A549 (cell line): Measurements from ENCODE around the gene SDHAF1. TPM values are rescaled to one million over a fixed set of nuclear protein-coding genes. Genes with fewer than 3 reads are reported as not detected.
A peak's percentile ranks its signal among the peaks of the same experiment; 100 is the strongest.

Experiments
- ATAC-seq, 2 experiments: fragments of 200-7000 bp in 1 of 2; fragments of >200 bp in 1 of 2; cut with Nextera tagmentation in 1 of 2; cut with Tn5 transposase in 1 of 2; 3 replicates each; pipeline versions ENCODE4 v1.8.0 to v1.9.1; 2018 to 2020; ENCODE audit warnings: mild to moderate bottlenecking in 1 of 2, moderate library complexity in 1 of 2
- CTCF ChIA-PET: fragments of 300-600 bp; sonication (Branson Sonifier 250); formaldehyde crosslinking; extraction: SDS; loops from one replicate; lab custom pipeline; 2021; ENCODE audit warnings: antibody characterized with exemption, inconsistent platforms; lab: Yijun Ruan, JAX
- POLR2A ChIA-PET: fragments of 350-600 bp; formaldehyde crosslinking; extraction: SDS; loops from one replicate; lab custom pipeline; 2021; ENCODE audit warnings: antibody characterized with exemption, inconsistent platforms; lab: Yijun Ruan, JAX
- DNase-seq, 2 experiments: peaks; one replicate each; pipeline versions ENCODE4 v3.0.0 to v3.0.0-alpha.2; 2011 to 2016; ENCODE audit warnings: low read depth in 1 of 2, low spot score in 1 of 2
- FAIRE-seq: peaks from 2 replicates; lab custom pipeline; 2011; peaks lifted over from hg19 to GRCh38; lab: Jason Lieb, UNC
- H3K27ac ChIP-seq, 2 experiments: fragments of >200 bp; sonication (Bioruptor Twin); formaldehyde crosslinking; 3 replicates each; pipeline ENCODE4 v1.5.1; 2016 to 2017
- H3K4me1 ChIP-seq: fragments of >200 bp; sonication (Bioruptor Twin); formaldehyde crosslinking; 3 replicates; pipeline ENCODE4 v1.6.1; 2016
- H3K4me2 ChIP-seq: fragments of >200 bp; sonication (Bioruptor Twin); formaldehyde crosslinking; 3 replicates; pipeline ENCODE4 v1.6.1; 2016
- H3K4me3 ChIP-seq: fragments of >200 bp; sonication (Bioruptor Twin); formaldehyde crosslinking; 3 replicates; pipeline ENCODE4 v1.5.1; 2016
- H3K9me3 ChIP-seq: fragments of >200 bp; sonication (Bioruptor Twin); formaldehyde crosslinking; 3 replicates; pipeline ENCODE4 v1.6.1; 2016
- BHLHE40 ChIP-seq: IDR thresholded peaks from 2 replicates; pipeline ENCODE4 v1.6.1; 2012; ENCODE audit warnings: low read depth, low read length, inconsistent platforms
- CHD4 ChIP-seq: fragments of 200-600 bp; sonication (generic); IDR thresholded peaks from 2 replicates; pipeline ENCODE4 v1.6.1; 2016; ENCODE audit warnings: antibody characterized with exemption, mild to moderate bottlenecking, borderline replicate concordance
- FOSB ChIP-seq: fragments of 250-450 bp; sonication (Bioruptor Pico); IDR thresholded peaks from 2 replicates; pipeline ENCODE4 v1.5.0; 2020; ENCODE audit warnings: mild to moderate bottlenecking, moderate library complexity
- HEYL ChIP-seq: fragments of 250-450 bp; sonication (Bioruptor Pico); IDR thresholded peaks from 2 replicates; pipeline ENCODE4 v1.8.0; 2021; ENCODE audit warnings: mild to moderate bottlenecking, moderate library complexity
- RAD21 ChIP-seq, 2 experiments: fragments of >200 bp in 1 of 2; sonication (Bioruptor Twin) in 1 of 2; formaldehyde crosslinking in 1 of 2; IDR thresholded peaks in 1 of 2; conservative IDR thresholded peaks in 1 of 2; 2 replicates in 1 of 2; 3 replicates in 1 of 2; pipeline ENCODE4 v1.6.1; 2012 to 2018; ENCODE audit warnings: inconsistent platforms in 1 of 2
- ZC3H11A ChIP-seq: fragments of 450-650 bp; IDR thresholded peaks from 2 replicates; pipeline ENCODE4 v1.6.1; 2014; ENCODE audit warnings: antibody characterized with exemption, mild to moderate bottlenecking
- ZNF302 ChIP-seq: fragments of 250-450 bp; sonication (Bioruptor Pico); IDR thresholded peaks from 2 replicates; pipeline ENCODE4 v1.9.0; 2021; ENCODE audit warnings: inconsistent platforms, mild to moderate bottlenecking, moderate library complexity
- WGBS: methylation state at CpG from one replicate; pipeline ENCODE4 v1.1.6; 2017; ENCODE audit errors: missing lambda C conversion rate; 5-methylcytosine and 5-hydroxymethylcytosine counted together
- polyA plus RNA-seq, 4 experiments: library from polyadenylated mRNA; depleted of rRNA in 3 of 4; stranded (reverse); fragments of >200 nt; fragmentation: RNase III in 1 of 4; extraction: RNeasy Plus Mini Kit Qiagen cat#74134 plus additional on column Dnase treatment in 1 of 4; gene quantifications; 2 replicates in 3 of 4; 3 replicates in 1 of 4; pipeline ENCODE4 v1.2.3, GENCODE V29; 2011 to 2017
- TF ChIP-seq, protein P1 (sequence below): fragments of >200 bp; sonication (Bioruptor Twin); formaldehyde crosslinking; IDR thresholded peaks from 3 replicates; pipeline ENCODE4 v1.5.1; 2016
- TF ChIP-seq, protein P2 (sequence below): IDR thresholded peaks from 2 replicates; pipeline ENCODE4 v1.6.1; 2012
- TF ChIP-seq, protein P3 (sequence below): IDR thresholded peaks from 2 replicates; pipeline ENCODE4 v1.6.1; 2012; ENCODE audit warnings: low read depth, borderline replicate concordance
- TF ChIP-seq, protein P4 (sequence below): IDR thresholded peaks from 2 replicates; pipeline ENCODE4 v1.6.1; 2012
- TF ChIP-seq, protein P5 (sequence below): fragments of 250-450 bp; sonication (Bioruptor Pico); IDR thresholded peaks from 2 replicates; pipeline ENCODE4 v1.5.0; 2020; ENCODE audit warnings: low read depth, mild to moderate bottlenecking, moderate library complexity
- TF ChIP-seq, protein P6 (sequence below): fragments of 150-350 bp; IDR thresholded peaks from 2 replicates; pipeline ENCODE4 v1.6.1; 2014; ENCODE audit warnings: low read depth, mild to moderate bottlenecking, low read length

Gene SDHAF1
- polyA plus RNA-seq, 2 of the 4 experiments (the other 2 are of a cell fraction), result 25.3 to 27.1 TPM

DNA sequence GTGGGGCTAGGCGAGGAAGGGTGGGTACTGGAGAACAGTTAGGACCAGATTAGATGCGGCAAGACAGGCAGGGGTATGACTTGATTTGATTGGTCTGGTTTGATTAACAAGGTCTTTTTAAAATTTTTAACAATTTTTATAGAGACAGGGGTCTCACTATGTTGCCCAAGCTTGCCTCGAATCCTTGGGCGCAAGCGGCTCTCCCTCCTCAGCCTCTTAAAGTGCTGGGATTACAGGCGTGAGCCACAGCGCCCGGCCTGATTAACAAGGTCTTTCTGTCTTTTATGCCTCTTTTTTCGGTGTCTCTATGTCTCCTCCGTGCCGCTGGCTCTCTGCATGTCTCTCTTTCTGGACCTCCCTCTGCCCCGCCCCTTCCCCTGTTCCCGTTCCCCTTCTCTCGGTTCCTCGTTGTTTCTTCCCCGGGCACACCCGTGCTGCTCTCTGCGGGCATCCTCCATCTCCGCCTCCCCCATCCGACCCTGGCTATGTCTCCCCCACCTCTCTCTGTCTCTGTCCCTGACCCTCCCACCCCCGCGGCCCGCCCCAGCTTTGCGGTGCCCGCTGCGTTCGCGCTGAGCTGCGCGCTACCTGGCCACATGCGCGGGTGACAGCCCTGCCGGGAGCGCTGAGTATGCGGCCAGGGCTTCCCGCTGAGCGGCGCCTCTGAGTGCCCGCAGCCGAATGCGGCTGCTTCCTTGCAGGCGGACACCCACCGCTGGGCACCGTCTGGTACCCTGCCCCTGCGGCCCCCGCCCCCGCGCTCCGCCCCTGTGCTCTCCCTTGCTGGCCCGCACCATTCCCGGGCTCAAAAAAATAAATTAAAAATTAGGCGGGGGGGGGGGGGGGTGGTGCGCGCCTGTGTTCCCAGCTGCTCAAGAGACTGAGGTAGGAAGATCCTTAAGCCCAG is 8.1 kb upstream of the SDHAF1 start:
- CTCF ChIA-PET, result interaction anchor here (1.0 to 2.0 kb wide), 7 partner anchors 9 to 186 kb away, joined by 3 to 6 read pairs (median 4); partner anchors contain the start of gene SDHAF1
- peak; percentile 73 to 89 for ATAC-seq
- DNase-seq, result peak; percentile 59 to 81
- Histone ChIP-seq H3K4me3 (peak overlapping the region; percentile 45), H3K4me2 (peak overlapping the region; percentile 89), H3K4me1 (no peaks in the 10 kb centered on the region), H3K9me3 (peaks cover 9% of the 10 kb centered on the region; the same call in 2 of the 3 replicates), H3K27ac (peak overlapping the region; percentile 14 to 70; a peak in 4 of 6 replicates)
- no peak for FAIRE-seq
- POLR2A ChIA-PET, result no interaction called here
- WGBS, result 14% methylated on average over 44 of the region's 54 CpGs
- TF ChIP-seq RAD21 (conservative IDR thresholded peaks at IDR 0.05 in 1 of 2, IDR thresholded peaks at IDR 0.05 in 1 of 2), result peak in 1 of 2 experiments; percentile 22; a peak in 1 of 5 replicates
- TF ChIP-seq, protein P1, sequence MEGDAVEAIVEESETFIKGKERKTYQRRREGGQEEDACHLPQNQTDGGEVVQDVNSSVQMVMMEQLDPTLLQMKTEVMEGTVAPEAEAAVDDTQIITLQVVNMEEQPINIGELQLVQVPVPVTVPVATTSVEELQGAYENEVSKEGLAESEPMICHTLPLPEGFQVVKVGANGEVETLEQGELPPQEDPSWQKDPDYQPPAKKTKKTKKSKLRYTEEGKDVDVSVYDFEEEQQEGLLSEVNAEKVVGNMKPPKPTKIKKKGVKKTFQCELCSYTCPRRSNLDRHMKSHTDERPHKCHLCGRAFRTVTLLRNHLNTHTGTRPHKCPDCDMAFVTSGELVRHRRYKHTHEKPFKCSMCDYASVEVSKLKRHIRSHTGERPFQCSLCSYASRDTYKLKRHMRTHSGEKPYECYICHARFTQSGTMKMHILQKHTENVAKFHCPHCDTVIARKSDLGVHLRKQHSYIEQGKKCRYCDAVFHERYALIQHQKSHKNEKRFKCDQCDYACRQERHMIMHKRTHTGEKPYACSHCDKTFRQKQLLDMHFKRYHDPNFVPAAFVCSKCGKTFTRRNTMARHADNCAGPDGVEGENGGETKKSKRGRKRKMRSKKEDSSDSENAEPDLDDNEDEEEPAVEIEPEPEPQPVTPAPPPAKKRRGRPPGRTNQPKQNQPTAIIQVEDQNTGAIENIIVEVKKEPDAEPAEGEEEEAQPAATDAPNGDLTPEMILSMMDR, result peak; percentile 18; the same call in 1 of the 3 replicates
- TF ChIP-seq ZNF302 (CRISPR knock-in tag), result no peak
- TF ChIP-seq BHLHE40, result no peak
- no peak for TF ChIP-seq FOSB
- TF ChIP-seq, protein P2, sequence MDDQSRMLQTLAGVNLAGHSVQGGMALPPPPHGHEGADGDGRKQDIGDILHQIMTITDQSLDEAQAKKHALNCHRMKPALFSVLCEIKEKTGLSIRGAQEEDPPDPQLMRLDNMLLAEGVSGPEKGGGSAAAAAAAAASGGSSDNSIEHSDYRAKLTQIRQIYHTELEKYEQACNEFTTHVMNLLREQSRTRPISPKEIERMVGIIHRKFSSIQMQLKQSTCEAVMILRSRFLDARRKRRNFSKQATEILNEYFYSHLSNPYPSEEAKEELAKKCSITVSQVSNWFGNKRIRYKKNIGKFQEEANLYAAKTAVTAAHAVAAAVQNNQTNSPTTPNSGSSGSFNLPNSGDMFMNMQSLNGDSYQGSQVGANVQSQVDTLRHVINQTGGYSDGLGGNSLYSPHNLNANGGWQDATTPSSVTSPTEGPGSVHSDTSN, result no peak
- TF ChIP-seq, protein P3, sequence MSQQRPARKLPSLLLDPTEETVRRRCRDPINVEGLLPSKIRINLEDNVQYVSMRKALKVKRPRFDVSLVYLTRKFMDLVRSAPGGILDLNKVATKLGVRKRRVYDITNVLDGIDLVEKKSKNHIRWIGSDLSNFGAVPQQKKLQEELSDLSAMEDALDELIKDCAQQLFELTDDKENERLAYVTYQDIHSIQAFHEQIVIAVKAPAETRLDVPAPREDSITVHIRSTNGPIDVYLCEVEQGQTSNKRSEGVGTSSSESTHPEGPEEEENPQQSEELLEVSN, result no peak
- TF ChIP-seq HEYL (CRISPR knock-in tag), result no peak
- TF ChIP-seq, protein P4, sequence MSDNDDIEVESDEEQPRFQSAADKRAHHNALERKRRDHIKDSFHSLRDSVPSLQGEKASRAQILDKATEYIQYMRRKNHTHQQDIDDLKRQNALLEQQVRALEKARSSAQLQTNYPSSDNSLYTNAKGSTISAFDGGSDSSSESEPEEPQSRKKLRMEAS, result peak; percentile 76; the same call in 1 of the 2 replicates

DNA sequence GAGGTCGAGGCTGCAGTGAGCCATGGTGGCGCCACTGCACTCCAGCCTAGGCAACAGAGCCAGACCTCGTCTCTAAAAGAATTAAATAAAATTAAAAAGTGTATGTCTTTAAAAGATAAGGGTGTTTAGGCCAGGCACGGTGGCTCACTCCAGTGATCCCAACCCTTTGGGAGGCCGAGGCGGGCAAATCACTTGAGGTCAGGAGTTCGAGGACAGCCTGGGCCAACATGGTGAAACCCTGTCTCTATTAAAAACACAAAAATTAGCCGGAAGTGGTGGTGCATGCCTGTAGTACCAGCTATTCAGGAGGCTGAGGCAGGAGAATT is 7.5 kb upstream of the SDHAF1 start:
- DNase-seq, result no peak
- ChIA-PET POLR2A (no interaction called here), CTCF (interaction anchor here (0.7 to 2.0 kb wide), 9 partner anchors 8 to 186 kb away, joined by 3 to 6 read pairs (median 4); partner anchors contain the start of gene SDHAF1)
- Histone ChIP-seq H3K4me1 (no peaks in the 10 kb centered on the region), H3K9me3 (peaks cover 9% of the 10 kb centered on the region; the same call in 2 of the 3 replicates), H3K27ac (peak overlapping the region in 1 of 2 experiments; percentile 70; a peak in 3 of 6 replicates), H3K4me3 (peak overlapping the region; percentile 45), H3K4me2 (peak overlapping the region; percentile 89)
- 17% methylated on average over 8 of the region's 8 CpGs for WGBS
- FAIRE-seq, result no peak
- peak in 1 of 2 experiments; percentile 16; a peak in 3 of 5 replicates for TF ChIP-seq RAD21 (conservative IDR thresholded peaks at IDR 0.05 in 1 of 2, IDR thresholded peaks at IDR 0.05 in 1 of 2)
- TF ChIP-seq, protein P5, sequence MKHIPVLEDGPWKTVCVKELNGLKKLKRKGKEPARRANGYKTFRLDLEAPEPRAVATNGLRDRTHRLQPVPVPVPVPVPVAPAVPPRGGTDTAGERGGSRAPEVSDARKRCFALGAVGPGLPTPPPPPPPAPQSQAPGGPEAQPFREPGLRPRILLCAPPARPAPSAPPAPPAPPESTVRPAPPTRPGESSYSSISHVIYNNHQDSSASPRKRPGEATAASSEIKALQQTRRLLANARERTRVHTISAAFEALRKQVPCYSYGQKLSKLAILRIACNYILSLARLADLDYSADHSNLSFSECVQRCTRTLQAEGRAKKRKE (CRISPR knock-in tag), result no peak
- ATAC-seq, result no peak

DNA sequence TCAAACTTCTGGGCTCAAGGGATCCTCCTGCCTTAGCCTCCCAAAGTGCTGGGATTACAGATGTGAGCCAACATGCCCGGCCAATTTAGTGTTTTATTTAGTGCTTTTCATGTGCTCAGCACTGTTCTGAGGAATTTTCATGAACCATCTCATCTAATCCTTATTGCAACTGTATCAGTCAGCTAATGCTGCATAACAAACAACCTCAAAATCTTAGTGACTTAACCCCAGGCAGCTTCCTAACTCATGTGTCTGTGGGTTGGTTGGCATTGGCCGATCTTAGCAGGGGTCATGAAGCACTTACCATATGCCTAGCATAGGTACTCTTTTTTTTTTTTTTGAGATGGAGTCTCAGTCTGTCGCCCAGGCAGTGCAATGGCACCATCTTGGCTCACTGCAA is 6.2 kb upstream of the SDHAF1 start:
- POLR2A ChIA-PET, result interaction anchor here (0.6 kb wide), 1 partner anchor 70 kb away, joined by 3 read pairs; no protein-coding TSS in a partner anchor
- DNase-seq (no peak), FAIRE-seq (no peak), ATAC-seq (no peak)
- CTCF ChIA-PET, result interaction anchor here (0.6 to 1.2 kb wide), 4 partner anchors 27 to 335 kb away, joined by 3 to 4 read pairs (median 3); partner anchors contain the start of gene THAP8
- 46% methylated on average over 3 of the region's 3 CpGs for WGBS
- Histone ChIP-seq H3K9me3 (peaks cover 9% of the 10 kb centered on the region; the same call in 2 of the 3 replicates), H3K4me3 (no peak overlapping the region), H3K27ac (no peak overlapping the region), H3K4me2 (no peak overlapping the region), H3K4me1 (no peaks in the 10 kb centered on the region)
- TF ChIP-seq ZC3H11A (no peak), CHD4 (0 out of 2 replicates have a peak, but pooled peaks have one; percentile 24)
- TF ChIP-seq, protein P1, result no peak
- TF ChIP-seq, protein P6, sequence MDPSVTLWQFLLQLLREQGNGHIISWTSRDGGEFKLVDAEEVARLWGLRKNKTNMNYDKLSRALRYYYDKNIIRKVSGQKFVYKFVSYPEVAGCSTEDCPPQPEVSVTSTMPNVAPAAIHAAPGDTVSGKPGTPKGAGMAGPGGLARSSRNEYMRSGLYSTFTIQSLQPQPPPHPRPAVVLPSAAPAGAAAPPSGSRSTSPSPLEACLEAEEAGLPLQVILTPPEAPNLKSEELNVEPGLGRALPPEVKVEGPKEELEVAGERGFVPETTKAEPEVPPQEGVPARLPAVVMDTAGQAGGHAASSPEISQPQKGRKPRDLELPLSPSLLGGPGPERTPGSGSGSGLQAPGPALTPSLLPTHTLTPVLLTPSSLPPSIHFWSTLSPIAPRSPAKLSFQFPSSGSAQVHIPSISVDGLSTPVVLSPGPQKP, result no peak
